ENCODE data around the gene LRGUK.
A peak's percentile ranks its signal among the peaks of the same experiment; 100 is the strongest.
"Not testable (repeated sequence)": the region's sequence is repeated elsewhere in the genome, so short reads cannot be mapped to it uniquely, and the experiment has no call there.

LRGUK gene, protein sequence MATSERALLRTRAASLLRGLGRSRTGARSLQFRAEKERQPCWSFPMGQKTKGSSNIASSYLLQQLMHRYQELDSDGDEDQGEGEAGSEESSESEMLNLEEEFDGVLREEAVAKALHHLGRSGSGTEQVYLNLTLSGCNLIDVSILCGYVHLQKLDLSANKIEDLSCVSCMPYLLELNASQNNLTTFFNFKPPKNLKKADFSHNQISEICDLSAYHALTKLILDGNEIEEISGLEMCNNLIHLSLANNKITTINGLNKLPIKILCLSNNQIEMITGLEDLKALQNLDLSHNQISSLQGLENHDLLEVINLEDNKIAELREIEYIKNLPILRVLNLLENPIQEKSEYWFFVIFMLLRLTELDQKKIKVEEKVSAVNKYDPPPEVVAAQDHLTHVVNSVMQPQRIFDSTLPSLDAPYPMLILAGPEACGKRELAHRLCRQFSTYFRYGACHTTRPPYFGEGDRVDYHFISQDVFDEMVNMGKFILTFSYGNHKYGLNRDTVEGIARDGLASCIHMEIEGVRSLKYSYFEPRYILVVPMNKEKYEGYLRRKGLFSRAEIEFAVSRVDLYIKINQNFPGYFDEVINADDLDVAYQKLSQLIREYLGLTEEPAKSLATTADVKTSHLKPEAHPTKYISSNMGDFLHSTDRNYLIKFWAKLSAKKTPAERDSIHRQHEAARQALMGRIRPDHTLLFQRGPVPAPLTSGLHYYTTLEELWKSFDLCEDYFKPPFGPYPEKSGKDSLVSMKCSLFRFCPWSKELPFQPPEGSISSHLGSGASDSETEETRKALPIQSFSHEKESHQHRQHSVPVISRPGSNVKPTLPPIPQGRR

DNA sequence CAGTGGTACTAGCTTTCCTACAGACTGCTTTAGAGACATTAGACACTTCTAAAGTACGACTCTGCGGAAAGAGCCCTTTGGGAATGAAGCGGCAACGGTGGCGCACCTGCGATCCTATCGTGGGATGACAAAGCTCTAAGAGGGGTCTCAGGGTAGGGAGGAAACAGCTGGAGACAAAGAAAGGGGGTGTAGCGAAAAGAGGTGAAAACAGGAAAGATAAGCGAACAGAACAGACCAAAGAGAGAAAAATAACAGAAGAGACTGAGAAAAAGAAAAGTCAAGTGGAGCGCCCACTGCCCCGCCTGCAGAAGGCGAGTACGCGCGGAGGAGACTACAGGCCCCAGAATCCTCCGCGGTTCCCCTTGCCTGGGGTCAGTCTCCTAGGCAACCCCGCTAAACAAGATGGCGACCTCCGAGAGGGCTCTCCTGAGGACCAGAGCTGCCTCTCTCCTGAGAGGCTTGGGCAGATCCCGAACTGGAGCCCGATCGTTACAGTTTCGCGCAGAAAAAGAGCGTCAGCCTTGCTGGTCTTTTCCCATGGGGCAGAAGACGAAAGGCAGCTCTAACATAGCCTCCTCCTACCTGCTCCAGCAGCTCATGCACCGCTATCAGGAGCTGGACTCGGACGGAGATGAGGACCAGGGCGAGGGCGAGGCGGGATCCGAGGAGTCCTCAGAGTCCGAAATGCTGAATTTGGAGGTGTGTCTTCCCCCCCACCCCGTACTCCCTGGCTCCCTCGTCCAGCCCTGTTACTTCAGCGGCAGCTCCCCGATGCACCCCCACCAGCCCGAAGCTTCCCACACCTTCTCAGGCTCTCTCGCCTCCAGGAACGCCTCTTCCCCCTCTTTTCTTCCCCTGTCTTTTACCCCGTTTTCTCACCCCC lies at the start of gene LRGUK:
Gene LRGUK, plus strand, starts transcription at position 375 of the 883 bp plus-strand sequence. Its CDS starts 28 bp downstream, at position 403.
- peak; percentile 79 for DNase-seq (ENCODE audit: low spot score)

- DNase-seq (ENCODE audit: low spot score), result not testable (repeated sequence)
Measured at GRCh38 chr7:134077560-134077959, 49.6 kb upstream of the LRGUK start.

GRCh38 chr7:134078991-134079390 lies 48.1 kb upstream of the LRGUK start:
- no peak for DNase-seq (ENCODE audit: low spot score)

DNA sequence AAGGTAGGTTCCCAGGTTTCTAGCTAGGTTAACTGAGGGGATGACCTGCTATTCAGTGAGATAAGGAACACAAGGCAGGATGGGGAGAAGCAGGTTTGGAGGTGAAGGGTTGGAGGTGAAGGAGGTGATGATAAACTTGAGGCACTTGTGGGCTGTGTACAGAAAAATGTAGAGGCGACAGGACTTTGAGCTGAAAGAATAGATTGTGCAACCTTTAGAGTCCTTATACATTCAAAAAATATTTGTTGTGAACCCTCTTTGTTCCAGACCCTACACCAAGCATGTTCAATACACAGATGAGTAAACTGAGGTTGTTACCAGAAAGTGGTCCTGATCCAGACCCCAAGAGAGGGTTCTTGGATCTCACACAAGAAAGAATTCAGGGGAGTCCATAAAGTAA lies 45.4 kb upstream of the LRGUK start:
- DNase-seq (ENCODE audit: low spot score), result no peak

DNA sequence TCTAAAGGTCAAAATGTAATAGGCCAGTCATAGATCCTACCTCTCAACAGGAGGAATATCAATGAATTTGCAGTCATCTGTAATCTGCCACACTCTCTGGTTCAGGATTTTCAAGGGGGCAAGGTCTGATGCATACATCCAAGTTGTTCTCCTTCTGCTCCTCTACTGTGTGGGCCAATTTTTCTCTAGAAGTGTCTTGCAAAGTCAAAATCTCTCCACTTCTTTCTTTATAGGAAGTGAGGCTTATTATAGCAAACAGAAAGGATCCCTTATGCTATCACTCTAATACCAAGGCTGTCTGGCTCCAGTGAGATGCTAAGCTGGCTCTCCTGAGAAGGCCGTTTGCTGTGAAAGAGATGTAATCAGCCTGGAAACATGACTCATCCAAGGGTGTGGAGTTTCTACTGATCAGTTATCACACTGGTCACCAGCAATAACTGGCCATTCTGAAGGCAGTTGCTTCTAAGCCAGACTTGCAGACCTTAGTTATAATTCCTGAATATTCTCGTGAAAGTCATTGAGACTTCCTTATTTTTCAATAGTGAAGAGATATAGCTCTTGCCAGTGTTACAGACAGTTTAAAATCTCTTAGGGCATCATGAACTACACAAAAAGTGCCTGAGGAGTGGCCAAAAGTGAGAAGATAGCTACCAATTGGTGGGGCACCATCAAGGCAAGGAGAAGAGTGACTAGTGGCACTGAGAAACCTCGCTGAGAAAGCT lies 43.2 kb upstream of the LRGUK start:
- peak; percentile 12 for DNase-seq (ENCODE audit: low spot score)

DNA sequence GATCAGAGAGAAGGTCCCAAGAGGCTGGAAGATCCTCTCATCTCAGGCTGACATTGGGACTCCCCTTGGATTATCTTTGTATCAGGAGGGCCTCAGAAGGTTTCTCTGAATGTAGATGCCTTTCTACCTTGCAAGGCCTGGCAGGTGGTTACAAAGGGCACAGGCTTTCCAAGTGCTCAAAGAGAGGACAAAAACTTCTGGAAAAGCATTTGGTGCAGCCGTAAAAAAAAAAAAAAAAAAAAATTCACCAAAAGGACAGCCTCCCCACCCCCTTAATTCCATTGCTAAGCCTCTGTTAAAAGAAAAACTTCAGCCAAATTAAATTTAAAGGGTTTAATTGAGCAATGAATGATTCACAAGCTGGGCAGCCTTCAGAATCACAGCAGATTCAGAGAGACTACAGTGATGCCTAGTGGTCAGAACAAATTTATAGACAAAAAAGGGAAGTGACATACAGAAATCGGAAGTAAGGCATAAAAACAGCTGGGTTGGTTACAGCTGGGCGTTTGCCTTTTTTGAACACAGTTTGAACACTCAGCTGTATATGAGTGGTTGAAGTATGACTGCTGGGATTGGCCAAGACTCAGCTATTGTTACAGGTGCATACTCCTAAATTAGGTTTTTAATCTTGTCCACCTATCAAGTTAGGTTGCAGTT lies 42.5 kb upstream of the LRGUK start:
- no peak for DNase-seq (ENCODE audit: low spot score)

- no peak for DNase-seq (ENCODE audit: low spot score)
Measured at GRCh38 chr7:134085311-134085710, 41.8 kb upstream of the LRGUK start.

DNA sequence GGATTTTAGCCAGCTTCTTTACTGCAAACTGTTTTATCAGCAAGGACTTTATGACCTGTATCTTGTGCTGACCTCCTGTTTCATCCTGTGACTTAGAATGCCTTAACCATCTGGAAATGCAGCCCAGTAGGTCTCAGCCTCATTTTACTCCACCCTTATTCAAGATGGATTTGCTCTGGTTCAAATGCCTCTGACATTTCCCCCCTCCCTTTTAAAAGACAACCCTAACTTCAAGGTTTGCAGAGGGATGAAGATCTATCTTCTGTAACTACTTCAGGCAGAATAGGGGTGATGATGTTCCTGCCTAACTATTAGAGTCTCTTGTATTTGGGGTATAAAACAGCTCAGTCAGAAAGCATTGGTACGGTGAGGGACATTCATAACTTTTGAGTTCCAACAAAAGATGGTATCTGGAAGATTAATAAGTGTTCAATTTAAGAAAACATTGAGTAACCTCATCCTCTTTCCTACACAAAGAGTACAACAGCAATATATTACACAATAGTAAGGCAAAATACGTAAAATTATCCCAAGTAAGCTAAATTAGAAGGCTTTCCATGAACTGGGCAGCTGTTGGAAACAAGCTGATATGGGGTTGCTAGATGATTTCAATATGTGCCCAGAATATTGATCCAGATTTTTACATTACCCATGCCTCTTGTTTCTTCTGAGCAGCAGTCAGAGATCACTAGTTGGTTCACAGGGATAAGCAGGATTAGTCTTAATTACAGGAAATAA lies 40.0 kb upstream of the LRGUK start:
- DNase-seq (ENCODE audit: low spot score), result no peak

DNA sequence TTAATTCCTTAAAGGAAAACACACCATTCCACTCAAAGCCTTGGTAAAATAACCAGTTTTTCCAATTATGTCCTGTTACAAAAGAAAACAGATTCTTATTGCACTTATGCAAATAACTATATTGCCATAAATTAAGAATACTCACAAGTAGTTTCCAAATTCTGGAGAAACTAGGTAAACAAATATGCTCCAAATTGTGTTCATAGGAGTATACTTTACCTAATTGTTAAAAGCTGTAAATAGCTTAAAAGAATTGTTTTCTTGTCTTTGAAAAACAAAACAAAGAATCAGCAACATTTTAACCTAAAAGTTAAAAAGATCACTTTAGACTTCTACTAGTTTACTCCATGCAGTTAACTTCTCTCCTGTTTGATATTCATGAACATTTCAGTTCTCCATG lies 38.9 kb upstream of the LRGUK start:
- DNase-seq (ENCODE audit: low spot score), result no peak

GRCh38 chr7:134089446-134089845 lies 37.7 kb upstream of the LRGUK start:
- no peak for DNase-seq (ENCODE audit: low spot score)

GRCh38 chr7:134098072-134098471 lies 29.1 kb upstream of the LRGUK start:
- DNase-seq (ENCODE audit: low spot score), result no peak

- no peak for DNase-seq (ENCODE audit: low spot score)
Measured at GRCh38 chr7:134101716-134102115, 25.4 kb upstream of the LRGUK start.

GRCh38 chr7:134104166-134104565 lies 23.0 kb upstream of the LRGUK start:
- DNase-seq (ENCODE audit: low spot score), result no peak

GRCh38 chr7:134105841-134106240 lies 21.3 kb upstream of the LRGUK start:
- DNase-seq (ENCODE audit: low spot score), result no peak

- no peak for DNase-seq (ENCODE audit: low spot score)
Measured at GRCh38 chr7:134108802-134109201, 18.3 kb upstream of the LRGUK start.

DNA sequence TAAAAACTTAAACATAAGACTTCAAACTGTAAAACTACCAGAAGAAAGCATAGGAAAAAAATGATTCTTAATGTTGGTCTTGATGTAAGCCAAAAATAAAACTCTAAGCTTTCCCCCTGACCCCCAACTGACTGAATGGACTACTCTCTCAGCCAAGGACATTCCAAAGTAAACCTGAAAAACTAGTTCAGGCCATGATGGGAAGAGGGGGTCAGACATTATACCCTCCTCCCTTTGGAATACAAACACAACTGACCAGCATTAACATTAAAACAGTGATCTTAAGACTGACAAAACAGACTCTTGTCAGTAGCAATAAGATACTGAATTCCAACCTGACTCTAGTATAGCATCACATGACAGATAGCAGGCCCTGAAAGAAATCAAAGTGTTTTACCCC lies 13.5 kb upstream of the LRGUK start:
- no peak for DNase-seq (ENCODE audit: low spot score)

DNA sequence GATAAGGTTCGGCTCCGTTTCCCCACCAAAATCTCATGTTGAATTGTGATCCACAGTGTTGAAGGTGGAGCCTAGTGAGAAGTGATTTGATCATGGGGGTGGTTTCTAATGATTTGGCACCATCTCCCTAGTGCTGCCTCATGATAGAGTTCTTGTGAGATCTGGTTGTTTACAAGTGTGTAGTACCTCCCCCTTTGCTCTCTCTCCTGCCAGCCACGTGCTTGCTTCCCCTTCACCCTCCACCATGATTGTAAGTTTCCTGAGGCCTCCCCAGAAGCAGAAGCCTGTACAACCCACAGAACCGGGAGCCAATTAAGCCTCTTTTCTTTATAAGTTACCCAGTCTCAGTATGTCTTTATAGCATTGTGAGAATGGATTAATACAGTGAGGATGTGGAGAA lies 12.1 kb upstream of the LRGUK start:
- no peak for DNase-seq (ENCODE audit: low spot score)

- DNase-seq (ENCODE audit: low spot score), result peak; percentile 29
Measured at GRCh38 chr7:134120405-134120804, 6.7 kb upstream of the LRGUK start.

GRCh38 chr7:134121632-134122139 lies 5.5 kb upstream of the LRGUK start:
- no peak for DNase-seq (ENCODE audit: low spot score)

- DNase-seq (ENCODE audit: low spot score), result no peak
Measured at GRCh38 chr7:134122980-134123379, 4.2 kb upstream of the LRGUK start.

Data from kidney tubule cell (primary cell).